Measurements from ENCODE around the gene BCL7A.
A peak's percentile ranks its signal among the peaks of the same experiment; 100 is the strongest.
"Not testable (repeated sequence)": the region's sequence is repeated elsewhere in the genome, so short reads cannot be mapped to it uniquely, and the experiment has no call there.

Gene BCL7A

GRCh38 chr12:122056406-122056805, 34.7 kb downstream of the BCL7A start:
- DNase-seq = not testable (repeated sequence)

- no peak for DNase-seq
Observed at GRCh38 chr12:122057007-122057735, 35.5 kb downstream of the BCL7A start.

GRCh38 chr12:122057769-122058168, 36.1 kb downstream of the BCL7A start:
- DNase-seq = no peak

- no peak for DNase-seq
Observed at GRCh38 chr12:122058549-122059149, 37.0 kb downstream of the BCL7A start.

- DNase-seq = no peak
Observed at GRCh38 chr12:122059203-122059960, 37.7 kb downstream of the BCL7A start.

GRCh38 chr12:122060081-122060501, 38.4 kb downstream of the BCL7A start:
- no peak for DNase-seq

- DNase-seq = no peak
Observed at GRCh38 chr12:122061253-122061652, 39.6 kb downstream of the BCL7A start.

- DNase-seq = no peak
Observed at GRCh38 chr12:122062832-122063693, 41.4 kb downstream of the BCL7A start.

- DNase-seq = no peak
Observed at GRCh38 chr12:122063694-122064024, 42.0 kb downstream of the BCL7A start.

- no peak for DNase-seq
Observed at GRCh38 chr12:122064025-122064777, 42.5 kb downstream of the BCL7A start.

- no peak for DNase-seq
Observed at GRCh38 chr12:122064780-122065588, 43.3 kb downstream of the BCL7A start.

- DNase-seq = no peak
Observed at GRCh38 chr12:122067548-122067947, 45.9 kb downstream of the BCL7A start.

GRCh38 chr12:122067966-122068365, 46.3 kb downstream of the BCL7A start:
- peak; percentile 26 for DNase-seq

- DNase-seq = no peak
Observed at GRCh38 chr12:122072031-122072970, 50.6 kb downstream of the BCL7A start.

GRCh38 chr12:122073815-122074214, 52.1 kb downstream of the BCL7A start:
- DNase-seq = no peak

GRCh38 chr12:122076743-122077495, 55.2 kb downstream of the BCL7A start:
- no peak for DNase-seq

- peak; percentile 82 for DNase-seq
Observed at GRCh38 chr12:122078141-122079032, 56.7 kb downstream of the BCL7A start, which contains the start of gene MLXIP. Gene MLXIP (plus strand): TSS chr12:122078756. CDS start chr12:122078854, 98 bp downstream.

- no peak for DNase-seq
Observed at GRCh38 chr12:122079033-122079531, 57.4 kb downstream of the BCL7A start.
